ENCODE results near the gene BEND5. TPM values are rescaled to one million over a fixed set of nuclear protein-coding genes. Genes with fewer than 3 reads are reported as not detected.

The BEND5 gene
- total and polyA plus RNA-seq, 10 of the 15 experiments (the other 5 are each of a cell fraction or from before 2014, with no cell fraction given), result 0.26 TPM; not detected in 9

DNA sequence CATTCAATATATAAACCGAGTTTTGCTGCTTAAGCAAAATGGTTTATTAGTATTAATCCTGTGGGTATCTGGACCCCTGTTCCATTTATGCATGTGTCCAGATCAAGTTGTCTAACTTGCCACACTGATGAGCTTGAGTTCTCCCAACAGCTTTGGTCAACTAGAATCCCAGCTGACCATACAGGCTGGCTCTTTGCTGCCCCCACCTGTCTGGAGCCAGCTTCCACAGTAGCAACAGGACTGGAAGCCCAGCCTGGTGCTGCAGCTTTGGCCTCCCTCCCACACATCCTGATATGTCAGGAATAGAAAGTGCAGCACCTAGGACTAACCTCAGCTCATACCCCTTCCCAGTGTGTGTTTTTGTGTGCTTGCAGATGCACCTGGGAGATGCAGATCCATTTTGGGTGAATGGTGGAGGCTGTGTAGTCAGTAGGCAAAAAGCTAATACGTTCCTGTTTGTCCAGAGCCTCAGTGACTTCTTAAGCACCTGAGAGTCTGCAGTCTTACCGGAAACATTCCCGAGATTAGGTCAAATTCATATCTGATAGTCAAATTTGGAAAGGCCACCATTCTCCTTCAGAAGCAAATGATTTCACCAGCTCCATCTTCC lies 40.9 kb upstream of the BEND5 start:
- Histone ChIP-seq H2AFZ (ENCODE audit: control insufficient read depth, low read depth, low read length) (no peak overlapping the region), H3K9me3 (replicated peaks; ENCODE audit: control insufficient read depth, insufficient read depth, low read length) (no peaks in the 10 kb centered on the region), H3K27me3 (replicated peaks in 1 of 2; ENCODE audit: control insufficient read depth in 2 of 2, insufficient read depth in 2 of 2, low read length in 1 of 2) (no peaks in the 10 kb centered on the region), H3K36me3 (ENCODE audit: control insufficient read depth in 2 of 2, insufficient read depth in 2 of 2, low read length in 1 of 2) (no peaks in the 10 kb centered on the region), H3K27ac (ENCODE audit: control insufficient read depth, insufficient read depth) (no peak overlapping the region), H3K4me2 (ENCODE audit: control insufficient read depth, insufficient read depth) (no peak overlapping the region), H3K9ac (ENCODE audit: control insufficient read depth, insufficient read depth, low read length) (no peak overlapping the region), H4K20me1 (ENCODE audit: control insufficient read depth, insufficient read depth) (no peaks in the 10 kb centered on the region), H3K4me1 (ENCODE audit: control insufficient read depth, insufficient read depth, low read length) (no peaks in the 10 kb centered on the region), H3K4me3 (no peak overlapping the region), H3K79me2 (ENCODE audit: control insufficient read depth, insufficient read depth, low read length) (no peaks in the 10 kb centered on the region)
- CTCF ChIA-PET, result interaction anchor here (0.7 to 3.5 kb wide), 13 partner anchors 9 to 266 kb away, joined by 3 to 77 read pairs (median 4); no protein-coding TSS in a partner anchor
- peak; percentile 83 for ATAC-seq
- RAD21 ChIA-PET (ENCODE audit: unreplicated experiment), result interaction anchor here (1.2 to 1.5 kb wide), 2 partner anchors 122 to 139 kb away, joined by 4 to 37 read pairs; no protein-coding TSS in a partner anchor
- POLR2A ChIA-PET, result interaction anchor here (0.6 kb wide), 1 partner anchor 140 kb away, joined by 3 read pairs; no protein-coding TSS in a partner anchor
- WGBS (ENCODE audit: insufficient coverage, insufficient replicate concordance, low lambda C conversion rate, missing lambda C conversion rate), result 33% methylated on average over 4 of the region's 4 CpGs
- peak; percentile 31 for FAIRE-seq
- in situ Hi-C loops (cut with MboI), result no loop called here
- no TSS peak for BruUV-seq (replicated peaks)
- DNase-seq (ENCODE audit: low read depth, low spot score), result no peak
- TF ChIP-seq SMC3 (IDR thresholded peaks at IDR 0.05; ENCODE audit: borderline replicate concordance, low read length), result peak; percentile 68
- peak; percentile 81 for TF ChIP-seq RAD21 (IDR thresholded peaks at IDR 0.05; ENCODE audit: insufficient read depth, low read depth, low read length)
- TF ChIP-seq FOXK2 (IDR thresholded peaks at IDR 0.05), result no peak
- no peak for TF ChIP-seq FOXM1 (IDR thresholded peaks at IDR 0.05; ENCODE audit: low read depth, low read length)
- TF ChIP-seq PAX5 (IDR thresholded peaks at IDR 0.05; ENCODE audit: borderline replicate concordance, low read depth, low read length), result no peak
- TF ChIP-seq, protein P1, sequence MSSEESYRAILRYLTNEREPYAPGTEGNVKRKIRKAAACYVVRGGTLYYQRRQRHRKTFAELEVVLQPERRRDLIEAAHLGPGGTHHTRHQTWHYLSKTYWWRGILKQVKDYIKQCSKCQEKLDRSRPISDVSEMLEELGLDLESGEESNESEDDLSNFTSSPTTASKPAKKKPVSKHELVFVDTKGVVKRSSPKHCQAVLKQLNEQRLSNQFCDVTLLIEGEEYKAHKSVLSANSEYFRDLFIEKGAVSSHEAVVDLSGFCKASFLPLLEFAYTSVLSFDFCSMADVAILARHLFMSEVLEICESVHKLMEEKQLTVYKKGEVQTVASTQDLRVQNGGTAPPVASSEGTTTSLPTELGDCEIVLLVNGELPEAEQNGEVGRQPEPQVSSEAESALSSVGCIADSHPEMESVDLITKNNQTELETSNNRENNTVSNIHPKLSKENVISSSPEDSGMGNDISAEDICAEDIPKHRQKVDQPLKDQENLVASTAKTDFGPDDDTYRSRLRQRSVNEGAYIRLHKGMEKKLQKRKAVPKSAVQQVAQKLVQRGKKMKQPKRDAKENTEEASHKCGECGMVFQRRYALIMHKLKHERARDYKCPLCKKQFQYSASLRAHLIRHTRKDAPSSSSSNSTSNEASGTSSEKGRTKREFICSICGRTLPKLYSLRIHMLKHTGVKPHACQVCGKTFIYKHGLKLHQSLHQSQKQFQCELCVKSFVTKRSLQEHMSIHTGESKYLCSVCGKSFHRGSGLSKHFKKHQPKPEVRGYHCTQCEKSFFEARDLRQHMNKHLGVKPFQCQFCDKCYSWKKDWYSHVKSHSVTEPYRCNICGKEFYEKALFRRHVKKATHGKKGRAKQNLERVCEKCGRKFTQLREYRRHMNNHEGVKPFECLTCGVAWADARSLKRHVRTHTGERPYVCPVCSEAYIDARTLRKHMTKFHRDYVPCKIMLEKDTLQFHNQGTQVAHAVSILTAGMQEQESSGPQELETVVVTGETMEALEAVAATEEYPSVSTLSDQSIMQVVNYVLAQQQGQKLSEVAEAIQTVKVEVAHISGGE (CRISPR knock-in tag; IDR thresholded peaks at IDR 0.05), result no peak
- TF ChIP-seq, protein P2, sequence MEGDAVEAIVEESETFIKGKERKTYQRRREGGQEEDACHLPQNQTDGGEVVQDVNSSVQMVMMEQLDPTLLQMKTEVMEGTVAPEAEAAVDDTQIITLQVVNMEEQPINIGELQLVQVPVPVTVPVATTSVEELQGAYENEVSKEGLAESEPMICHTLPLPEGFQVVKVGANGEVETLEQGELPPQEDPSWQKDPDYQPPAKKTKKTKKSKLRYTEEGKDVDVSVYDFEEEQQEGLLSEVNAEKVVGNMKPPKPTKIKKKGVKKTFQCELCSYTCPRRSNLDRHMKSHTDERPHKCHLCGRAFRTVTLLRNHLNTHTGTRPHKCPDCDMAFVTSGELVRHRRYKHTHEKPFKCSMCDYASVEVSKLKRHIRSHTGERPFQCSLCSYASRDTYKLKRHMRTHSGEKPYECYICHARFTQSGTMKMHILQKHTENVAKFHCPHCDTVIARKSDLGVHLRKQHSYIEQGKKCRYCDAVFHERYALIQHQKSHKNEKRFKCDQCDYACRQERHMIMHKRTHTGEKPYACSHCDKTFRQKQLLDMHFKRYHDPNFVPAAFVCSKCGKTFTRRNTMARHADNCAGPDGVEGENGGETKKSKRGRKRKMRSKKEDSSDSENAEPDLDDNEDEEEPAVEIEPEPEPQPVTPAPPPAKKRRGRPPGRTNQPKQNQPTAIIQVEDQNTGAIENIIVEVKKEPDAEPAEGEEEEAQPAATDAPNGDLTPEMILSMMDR (IDR thresholded peaks at IDR 0.05 in 2 of 3, conservative IDR thresholded peaks at IDR 0.05 in 1 of 3; ENCODE audit: control insufficient read depth in 2 of 3, extremely low read depth in 1 of 3, insufficient read depth in 1 of 3, low read depth in 3 of 3, low read length in 3 of 3), result peak; percentile 66 to 78 (median 77)
- TF ChIP-seq BRCA1 (IDR thresholded peaks at IDR 0.05; ENCODE audit: low read depth, low read length), result no peak
- intact Hi-C loops (cut with micrococcal nuclease; ENCODE audit: unreplicated experiment), result loop anchor here (1.0 to 5.0 kb wide), 4 partner anchors 120 to 265 kb away; no protein-coding TSS in a partner anchor
- SMC1A ChIA-PET (ENCODE audit: uncharacterized antibody, unreplicated experiment), result interaction anchor here (0.8 to 1.7 kb wide), 5 partner anchors 45 to 464 kb away, joined by 3 to 22 read pairs (median 3); no protein-coding TSS in a partner anchor

All from GM12878 (cell line).